GM12891 (cell line): ENCODE data around the gene GRIA3.

Experiments used
- POLR2A ChIP-seq: IDR thresholded peaks from 2 replicates; pipeline ENCODE4 v1.6.1; 2011; ENCODE audit warnings: low read depth, low read length, control low read depth
- POLR2AphosphoS5 ChIP-seq: IDR thresholded peaks from 2 replicates; pipeline ENCODE4 v1.6.1; 2011; ENCODE audit warnings: low read depth, low read length, control low read depth
- SPI1 ChIP-seq: IDR thresholded peaks from 2 replicates; pipeline ENCODE4 v1.6.1; 2011; ENCODE audit warnings: low read depth, low read length, control low read depth
- TAF1 ChIP-seq: IDR thresholded peaks from 2 replicates; pipeline ENCODE4 v1.6.1; 2011; ENCODE audit warnings: low read depth, low read length, control low read depth

GRCh38 chrX:123392921-123393320, 208.8 kb downstream of the GRIA3 start:
- TF ChIP-seq POLR2A = no peak
- TF ChIP-seq POLR2AphosphoS5 = no peak
- TF ChIP-seq SPI1 = no peak
- TF ChIP-seq TAF1 = no peak
